ENCODE measurements around the gene ADAM22.

ADAM22 gene

GRCh38 chr7:88071994-88072714 lies 138.1 kb downstream of the ADAM22 start:
- no peak for TF ChIP-seq CTCF (IDR thresholded peaks at IDR 0.05; ENCODE audit: extremely low read depth, insufficient read depth, missing control alignments)
- DNase-seq (ENCODE audit: low spot score): peak; percentile 9
- in situ Hi-C loops (cut with MboI; ENCODE audit: low pct_unique_long_range_greater_than_20kb, low sequenced_read_pairs, unreplicated experiment): no loop called here

- TF ChIP-seq CTCF (IDR thresholded peaks at IDR 0.05; ENCODE audit: extremely low read depth, insufficient read depth, missing control alignments): no peak
- in situ Hi-C loops (cut with MboI; ENCODE audit: low pct_unique_long_range_greater_than_20kb, low sequenced_read_pairs, unreplicated experiment): no loop called here
- no peak for DNase-seq (ENCODE audit: low spot score)
These were observed 138.6 kb downstream of the ADAM22 start for GRCh38 chr7:88072715-88073055.

GRCh38 chr7:88073626-88074025 lies 139.6 kb downstream of the ADAM22 start:
- DNase-seq (ENCODE audit: low spot score): no peak

GRCh38 chr7:88075216-88075615 lies 141.2 kb downstream of the ADAM22 start:
- in situ Hi-C loops (cut with MboI; ENCODE audit: low pct_unique_long_range_greater_than_20kb, low sequenced_read_pairs, unreplicated experiment): no loop called here
- TF ChIP-seq CTCF (IDR thresholded peaks at IDR 0.05; ENCODE audit: extremely low read depth, insufficient read depth, missing control alignments): no peak
- no peak for DNase-seq (ENCODE audit: low spot score)

More at GRCh38 chr7:88073626-88074025, 139.6 kb downstream of the ADAM22 start:
- in situ Hi-C loops (cut with MboI; ENCODE audit: low pct_unique_long_range_greater_than_20kb, low sequenced_read_pairs, unreplicated experiment): no loop called here
- TF ChIP-seq CTCF (IDR thresholded peaks at IDR 0.05; ENCODE audit: extremely low read depth, insufficient read depth, missing control alignments): no peak

GRCh38 chr7:88083883-88084282 lies 149.8 kb downstream of the ADAM22 start:
- no peak for TF ChIP-seq CTCF (IDR thresholded peaks at IDR 0.05; ENCODE audit: extremely low read depth, insufficient read depth, missing control alignments)
- in situ Hi-C loops (cut with MboI; ENCODE audit: low pct_unique_long_range_greater_than_20kb, low sequenced_read_pairs, unreplicated experiment): no loop called here
- DNase-seq (ENCODE audit: low spot score): no peak

- no peak for DNase-seq (ENCODE audit: low spot score)
- no peak for TF ChIP-seq CTCF (IDR thresholded peaks at IDR 0.05; ENCODE audit: extremely low read depth, insufficient read depth, missing control alignments)
- in situ Hi-C loops (cut with MboI; ENCODE audit: low pct_unique_long_range_greater_than_20kb, low sequenced_read_pairs, unreplicated experiment): no loop called here
These were observed 155.5 kb downstream of the ADAM22 start for GRCh38 chr7:88089561-88089960.
